Right lobe of liver (tissue), 4 donors: Measurements from ENCODE around the gene INPP5D.

ENCODE experiments used
- POLR2A ChIP-seq: fragments of 450-650 bp; IDR thresholded peaks from one replicate; pipeline ENCODE4 v1.6.1; 2017; ENCODE audit warnings: antibody characterized with exemption, mild to moderate bottlenecking
- TF ChIP-seq, protein P1 (sequence below), 4 donors: fragments of 200-600 bp in 3 of 4; fragments of 450-650 bp in 1 of 4; IDR thresholded peaks; one replicate each; pipeline versions ENCODE4 v1.5.1 to v1.8.0; 2016 to 2022; ENCODE audit warnings: antibody characterized with exemption in 4 of 4, mild to moderate bottlenecking in 2 of 4
- donor health status: DM: no; HTN: no; CAD: no.
- donor health status: DM: no; HTN: no; CAD: no.
- donor health status: DM: no; HTN: yes; CAD: no.

DNA sequence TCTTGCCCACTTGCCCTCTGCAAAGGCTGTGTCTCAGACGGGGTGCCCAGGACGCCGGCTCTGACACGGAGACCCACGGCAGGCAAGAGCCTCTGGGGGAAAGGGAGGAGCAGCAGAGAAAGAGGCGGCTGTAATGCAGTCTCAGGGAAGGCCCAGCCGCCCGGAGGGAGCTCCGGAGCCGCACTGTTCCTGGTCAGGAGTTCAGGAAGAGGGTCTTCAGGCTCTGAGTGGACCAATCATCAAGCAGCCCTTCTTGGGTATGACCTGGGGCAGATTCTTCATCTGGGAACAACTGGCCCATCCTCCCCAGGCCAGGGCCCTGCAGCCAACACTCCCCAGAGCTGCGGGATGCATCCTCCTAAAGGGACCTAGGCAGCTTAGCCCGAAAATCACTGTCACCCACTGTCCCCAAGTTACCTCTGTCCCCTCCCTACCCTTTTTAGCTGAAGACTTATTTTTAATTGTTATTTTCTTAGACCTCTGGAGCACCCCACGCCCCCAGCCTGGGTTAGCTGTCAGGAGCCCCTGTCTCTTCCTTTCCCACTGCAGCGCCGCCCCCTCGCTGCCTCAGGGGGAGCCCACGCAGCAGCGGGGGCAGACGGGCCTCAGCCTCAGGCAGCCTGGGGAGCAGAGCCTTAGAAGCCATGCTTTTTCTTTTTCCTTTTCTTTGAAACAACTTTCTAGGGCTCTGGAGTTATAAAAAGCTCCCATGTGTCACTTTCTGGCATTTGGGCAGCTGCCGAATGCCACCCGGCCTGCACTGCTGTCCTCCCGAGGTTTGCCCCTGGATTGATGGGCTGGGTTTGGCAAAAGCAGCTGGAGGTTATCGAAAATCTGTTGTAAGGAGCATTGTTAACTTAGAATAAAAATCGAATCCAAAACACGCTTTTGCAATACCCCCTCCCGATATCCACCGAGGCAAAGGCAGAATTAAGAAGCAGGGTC lies 28.3 kb upstream of the INPP5D start:
- TF ChIP-seq POLR2A, result no peak
- TF ChIP-seq, protein P1, sequence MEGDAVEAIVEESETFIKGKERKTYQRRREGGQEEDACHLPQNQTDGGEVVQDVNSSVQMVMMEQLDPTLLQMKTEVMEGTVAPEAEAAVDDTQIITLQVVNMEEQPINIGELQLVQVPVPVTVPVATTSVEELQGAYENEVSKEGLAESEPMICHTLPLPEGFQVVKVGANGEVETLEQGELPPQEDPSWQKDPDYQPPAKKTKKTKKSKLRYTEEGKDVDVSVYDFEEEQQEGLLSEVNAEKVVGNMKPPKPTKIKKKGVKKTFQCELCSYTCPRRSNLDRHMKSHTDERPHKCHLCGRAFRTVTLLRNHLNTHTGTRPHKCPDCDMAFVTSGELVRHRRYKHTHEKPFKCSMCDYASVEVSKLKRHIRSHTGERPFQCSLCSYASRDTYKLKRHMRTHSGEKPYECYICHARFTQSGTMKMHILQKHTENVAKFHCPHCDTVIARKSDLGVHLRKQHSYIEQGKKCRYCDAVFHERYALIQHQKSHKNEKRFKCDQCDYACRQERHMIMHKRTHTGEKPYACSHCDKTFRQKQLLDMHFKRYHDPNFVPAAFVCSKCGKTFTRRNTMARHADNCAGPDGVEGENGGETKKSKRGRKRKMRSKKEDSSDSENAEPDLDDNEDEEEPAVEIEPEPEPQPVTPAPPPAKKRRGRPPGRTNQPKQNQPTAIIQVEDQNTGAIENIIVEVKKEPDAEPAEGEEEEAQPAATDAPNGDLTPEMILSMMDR (IDR thresholded peaks at IDR 0.05), result no peak
